D721Med (cell line): Measurements from ENCODE around the gene BUD13.
A peak's percentile ranks its signal among the peaks of the same experiment; 100 is the strongest.

ENCODE experiments used
- DNase-seq: peaks from one replicate; pipeline ENCODE4 v3.0.0; 2011; ENCODE audit warnings: low spot score; ENCODE audit not compliant: insufficient read length
- FAIRE-seq: peaks from 2 replicates; lab custom pipeline; 2011; peaks lifted over from hg19 to GRCh38; lab: Jason Lieb, UNC
- CTCF ChIP-seq: IDR thresholded peaks from 2 replicates; pipeline ENCODE4 v1.5.1; 2012; ENCODE audit warnings: mild to moderate bottlenecking, control low read depth; ENCODE audit not compliant: insufficient read depth; ENCODE audit errors: missing control alignments

BUD13 gene

GRCh38 chr11:116787786-116788486 is 15.1 kb upstream of the BUD13 start, which contains the start of gene ZPR1:
Gene ZPR1, minus strand, starts transcription at chr11:116788023. Its CDS starts 33 bp downstream, at chr11:116787990.
- DNase-seq = peak; percentile 81
- TF ChIP-seq CTCF = no peak
- FAIRE-seq = no peak

GRCh38 chr11:116787436-116787785 is 14.6 kb upstream of the BUD13 start:
- no peak for TF ChIP-seq CTCF
- FAIRE-seq = no peak

GRCh38 chr11:116786966-116787365 is 14.2 kb upstream of the BUD13 start:
- DNase-seq = no peak
- no peak for FAIRE-seq
- no peak for TF ChIP-seq CTCF

More at GRCh38 chr11:116787436-116787785, 14.6 kb upstream of the BUD13 start:
- DNase-seq = no peak

GRCh38 chr11:116786326-116786725 is 13.5 kb upstream of the BUD13 start:
- TF ChIP-seq CTCF = no peak
- FAIRE-seq = no peak
- DNase-seq = no peak

DNA sequence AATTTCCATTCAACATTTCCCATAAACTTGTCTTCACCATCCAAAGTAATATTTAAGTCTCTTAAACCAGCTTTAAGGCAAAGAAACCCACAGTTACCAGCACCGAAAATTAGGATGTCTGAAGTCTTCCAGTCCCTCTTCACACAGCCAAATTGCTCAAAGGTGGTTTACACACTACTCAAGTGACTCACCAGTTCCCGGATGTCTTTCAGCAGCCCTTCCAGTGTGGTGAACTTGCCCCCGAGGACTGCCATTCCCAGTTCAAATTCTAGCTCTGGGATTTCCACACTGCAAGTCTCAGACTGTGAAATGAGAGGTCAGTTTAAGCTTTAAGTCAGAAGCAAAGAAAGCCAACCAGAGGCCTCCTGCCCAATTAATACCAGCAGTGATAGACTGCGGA is 9.9 kb upstream of the BUD13 start:
- DNase-seq (no peak), FAIRE-seq (no peak)
- TF ChIP-seq CTCF = no peak

DNA sequence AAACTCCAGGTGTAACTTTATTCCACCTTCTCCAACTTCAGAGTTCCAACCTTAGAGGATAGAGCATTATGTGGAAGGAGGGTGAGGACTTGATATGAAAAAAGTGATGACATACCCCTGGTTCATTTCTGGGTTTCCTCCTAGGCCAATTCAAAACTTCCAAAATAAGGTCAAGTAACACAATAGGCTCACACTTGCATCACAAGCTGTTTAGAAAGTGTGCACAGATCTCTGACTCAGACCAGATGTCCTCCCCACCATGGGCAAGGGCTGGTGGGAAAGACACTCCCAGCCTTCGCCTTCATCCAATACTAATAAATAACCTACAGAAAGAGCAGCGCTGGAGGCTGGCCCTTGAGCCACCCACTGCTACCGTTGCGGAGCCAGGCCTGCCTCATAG is 5.8 kb upstream of the BUD13 start:
- DNase-seq = no peak
- FAIRE-seq = no peak
- TF ChIP-seq CTCF = no peak

DNA sequence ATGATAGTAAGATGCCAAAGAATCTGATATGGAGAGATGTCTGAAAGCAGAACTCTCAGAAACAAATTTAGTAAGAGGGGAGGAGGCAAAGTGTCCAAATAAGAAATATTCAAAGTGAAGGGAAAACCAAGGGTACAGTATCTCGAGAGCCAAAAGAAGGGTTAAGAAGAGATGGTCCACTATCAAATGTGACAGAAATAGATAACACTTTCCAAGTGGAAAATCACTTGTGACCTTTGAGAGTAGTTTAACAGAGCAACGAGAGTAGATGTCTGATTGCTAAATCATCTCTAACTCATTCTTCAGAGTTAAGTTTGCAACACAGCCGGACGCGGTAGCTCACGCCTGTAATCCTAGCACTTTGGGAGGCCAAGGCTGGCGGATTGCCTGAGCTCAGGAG is 4.3 kb upstream of the BUD13 start:
- TF ChIP-seq CTCF = no peak
- DNase-seq (no peak), FAIRE-seq (no peak)
